ENCODE measurements around the gene JARID2. TPM values are rescaled to one million over a fixed set of nuclear protein-coding genes. Genes with fewer than 3 reads are reported as not detected.

Gene JARID2
- total RNA-seq, 1 experiment from 2014 or later = 180 TPM

GRCh38 chr6:15462256-15462655, 216.4 kb downstream of the JARID2 start:
- Mint-ChIP-seq H3K4me3 (no peak overlapping the region), H3K36me3 (peaks cover 19% of the 10 kb centered on the region), H3K27ac (no peak overlapping the region), H3K27me3 (ENCODE audit: low read depth) (no peaks in the 10 kb centered on the region), H3K4me1 (peaks cover 90% of the 10 kb centered on the region), H3K9me3 (no peaks in the 10 kb centered on the region)
- ChIA-PET POLR2A (interaction anchor here (0.6 kb wide), 1 partner anchor 120 kb away, joined by 7 read pairs; no protein-coding TSS in a partner anchor), CTCF (interaction anchor here (1.0 kb wide), 1 partner anchor 13 kb away, joined by 3 read pairs; no protein-coding TSS in a partner anchor)
- ATAC-seq (no peak), DNase-seq (ENCODE audit: low spot score) (no peak)
- no peak for TF ChIP-seq ATF2 (CRISPR knock-in tag; IDR thresholded peaks at IDR 0.05; ENCODE audit: borderline replicate concordance, low read depth)
- no peak for TF ChIP-seq SMAD4 (CRISPR knock-in tag; IDR thresholded peaks at IDR 0.05)
- TF ChIP-seq ZNF512 (CRISPR knock-in tag; IDR thresholded peaks at IDR 0.05; ENCODE audit: borderline replicate concordance) = no peak
- no peak for TF ChIP-seq ZNF263 (CRISPR knock-in tag; IDR thresholded peaks at IDR 0.05; ENCODE audit: low read depth)
- TF ChIP-seq NFATC4 (CRISPR knock-in tag; IDR thresholded peaks at IDR 0.05) = no peak
- TF ChIP-seq EMX1 (CRISPR knock-in tag; IDR thresholded peaks at IDR 0.05) = no peak
- TF ChIP-seq NFE2L1 (CRISPR knock-in tag; IDR thresholded peaks at IDR 0.05) = no peak
- TF ChIP-seq PRDM15 (CRISPR knock-in tag; IDR thresholded peaks at IDR 0.05) = no peak
- TF ChIP-seq RORB (CRISPR knock-in tag; IDR thresholded peaks at IDR 0.05) = no peak
- TF ChIP-seq CTCF (IDR thresholded peaks at IDR 0.05) = no peak
- TF ChIP-seq STAT6 (CRISPR knock-in tag; conservative IDR thresholded peaks at IDR 0.05; ENCODE audit: low read depth) = no peak
- TF ChIP-seq PREB (CRISPR knock-in tag; IDR thresholded peaks at IDR 0.05; ENCODE audit: borderline replicate concordance) = no peak
- TF ChIP-seq FOXP1 (CRISPR knock-in tag; IDR thresholded peaks at IDR 0.05; ENCODE audit: borderline replicate concordance) = no peak

Data from WTC11 (cell line).